K562 (cell line): Measurements from ENCODE around the gene FGGY. TPM values are rescaled to one million over a fixed set of nuclear protein-coding genes. Genes with fewer than 3 reads are reported as not detected.

ENCODE experiments used
- AFF4 ChIP-seq: sonication (generic); formaldehyde crosslinking; IDR thresholded peaks from 2 replicates; pipeline ENCODE4 v1.8.0; 2023; ENCODE audit warnings: mild to moderate bottlenecking, missing genetic modification reagents
- BRCA1 ChIP-seq, 2 experiments: fragments of 450-650 bp in 1 of 2; sonication (generic) in 1 of 2; formaldehyde crosslinking in 1 of 2; IDR thresholded peaks; 2 replicates each; pipeline versions ENCODE4 v1.5.0 to v1.6.1; 2017 to 2020; ENCODE audit warnings: mild to moderate bottlenecking in 1 of 2, missing genetic modification reagents in 1 of 2
- BRF1 ChIP-seq: IDR thresholded peaks from 3 replicates; pipeline ENCODE4 v1.6.1; 2011; ENCODE audit warnings: borderline replicate concordance, mild to moderate bottlenecking; ENCODE audit not compliant: insufficient read length; ENCODE audit errors: extremely low read depth
- CREB3 ChIP-seq: fragments of 450-650 bp; conservative IDR thresholded peaks from 2 replicates; pipeline ENCODE4 v1.6.1; 2016; ENCODE audit warnings: missing genetic modification characterization, low read depth, mild to moderate bottlenecking, missing compliant biosample characterization, moderate library complexity
- DIDO1 ChIP-seq: fragments of 450-650 bp; IDR thresholded peaks from 2 replicates; pipeline ENCODE4 v1.6.1; 2016; ENCODE audit warnings: low read depth, missing biosample characterization, missing genetic modification characterization
- ELF1 ChIP-seq: fragments of 200-800 bp; sonication (Bioruptor generic); IDR thresholded peaks from 2 replicates; pipeline ENCODE4 v1.6.1; 2016; ENCODE audit warnings: missing genetic modification characterization, missing compliant biosample characterization
- FOXJ3 ChIP-seq: sonication (generic); formaldehyde crosslinking; IDR thresholded peaks from 2 replicates; pipeline ENCODE4 v1.4.0; 2020; ENCODE audit warnings: mild to moderate bottlenecking, missing genetic modification reagents
- HMBOX1 ChIP-seq: sonication (generic); IDR thresholded peaks from 2 replicates; pipeline ENCODE4 v1.6.1; 2016
- MECOM ChIP-seq: fragments of 250-450 bp; sonication (Bioruptor Pico); IDR thresholded peaks from 2 replicates; pipeline ENCODE4 v1.8.0; 2022; ENCODE audit warnings: inconsistent platforms
- RCOR1 ChIP-seq, 2 experiments: IDR thresholded peaks; 2 replicates each; pipeline ENCODE4 v1.6.1; 2012; ENCODE audit warnings: low read depth in 2 of 2, low read length in 2 of 2, borderline replicate concordance in 1 of 2, improper control_type of control experiment in 1 of 2
- SMARCC2 ChIP-seq: fragments of 450-650 bp; IDR thresholded peaks from 2 replicates; pipeline ENCODE4 v1.6.1; 2017; ENCODE audit warnings: antibody characterized with exemption, moderate library complexity, mild to moderate bottlenecking, low read depth
- TAF15 ChIP-seq: fragments of 200-400 bp; formaldehyde crosslinking; IDR thresholded peaks from 2 replicates; pipeline ENCODE4 v1.6.1; 2017; ENCODE audit warnings: mild to moderate bottlenecking, low read depth, low read length, moderate library complexity
- TAF9B ChIP-seq: fragments of 450-650 bp; IDR thresholded peaks from 2 replicates; pipeline ENCODE4 v1.6.1; 2018; ENCODE audit warnings: mild to moderate bottlenecking; ENCODE audit not compliant: partially characterized antibody
- TRIM25 ChIP-seq: fragments of 450-650 bp; IDR thresholded peaks from 2 replicates; pipeline ENCODE4 v1.7.0; 2016; ENCODE audit warnings: borderline replicate concordance
- USF2 ChIP-seq: sonication (generic); formaldehyde crosslinking; IDR thresholded peaks from 2 replicates; pipeline ENCODE4 v1.5.0; 2020; ENCODE audit warnings: missing genetic modification reagents
- WHSC1 ChIP-seq: IDR thresholded peaks from one replicate; pipeline ENCODE4 v1.6.1; 2012; ENCODE audit warnings: low read length, control low read depth, inconsistent platforms
- ZNF174 ChIP-seq: fragments of 250-450 bp; sonication (Bioruptor Pico); IDR thresholded peaks from 2 replicates; pipeline ENCODE4 v1.4.0; 2020; ENCODE audit warnings: mild to moderate bottlenecking
- ZNF589 ChIP-seq: fragments of 200-800 bp; sonication (Bioruptor generic); IDR thresholded peaks from 2 replicates; pipeline ENCODE4 v1.6.1; 2016; ENCODE audit warnings: low read depth, missing genetic modification characterization, missing compliant biosample characterization
- polyA plus RNA-seq, 8 experiments: library from polyadenylated mRNA; depleted of rRNA in 4 of 8; stranded (reverse) in 5 of 8; unstranded in 3 of 8; fragments of >200 nt; fragmentation: Nextera tagmentation in 2 of 8; fragmentation: Illumina TruSeq in 1 of 8; extraction: Ambion mirVana in 2 of 8; extraction: Trizol in 1 of 8; gene quantifications; 2 replicates each; pipeline versions ENCODE4 v1.2.1 to v1.2.3, GENCODE V29; 2011 to 2014; ENCODE audit warnings: inconsistent platforms in 1 of 8, missing spikeins in 1 of 8
- total RNA-seq, 7 experiments: library from RNA; depleted of rRNA in 6 of 7; stranded (reverse); fragments of >200 nt in 6 of 7; fragmentation: Illumina TruSeq in 2 of 7; extraction: Trizol in 2 of 7; gene quantifications; 2 replicates each; pipeline versions ENCODE4 v1.2.1 to v1.2.3, GENCODE V29; 2011 to 2021; ENCODE audit warnings: low replicate concordance in 1 of 7

FGGY gene
- total and polyA plus RNA-seq, 9 of the 15 experiments (the other 6 are each of a cell fraction or from before 2014, with no cell fraction given), result 9.7 to 19.2 (median 12.6) TPM

- TF ChIP-seq HMBOX1 (no peak), TRIM25 (no peak), WHSC1 (no peak), DIDO1 (tag) (no peak), TAF9B (no peak), FOXJ3 (CRISPR knock-in tag) (no peak), BRF1 (no peak), SMARCC2 (no peak; the same call in 1 of the 2 replicates), ZNF589 (CRISPR knock-in tag) (peak; percentile 88), USF2 (CRISPR knock-in tag) (no peak), ELF1 (tag) (no peak), ZNF174 (CRISPR knock-in tag) (no peak), MECOM (CRISPR knock-in tag) (no peak), AFF4 (CRISPR knock-in tag) (no peak), CREB3 (tag) (no peak), TAF15 (no peak), BRCA1 (IDR thresholded peaks at IDR 0.05) (no peak), BRCA1 (CRISPR knock-in tag; IDR thresholded peaks at IDR 0.05) (no peak), RCOR1 (IDR thresholded peaks at IDR 0.05; ENCODE audit: borderline replicate concordance in 1 of 2, low read depth in 2 of 2, low read length in 2 of 2) (peak in 1 of 2 experiments; percentile 76; a peak in 1 of 4 replicates)
These were observed 149.5 kb downstream of the FGGY start (continued) for GRCh38 chr1:59446257-59446901.
